CD4-positive, alpha-beta T cell treated with Interleukin-6 at 100 ng/mL for 8 hours (primary cell): ENCODE measurements around the gene RABGAP1L.
"Not testable (repeated sequence)": the region's sequence is repeated elsewhere in the genome, so short reads cannot be mapped to it uniquely, and the experiment has no call there.

ENCODE experiments used
- DNase-seq: peaks from one replicate; pipeline ENCODE4 v3.0.0-alpha.2; 2020; ENCODE audit warnings: mixed read lengths, low spot score

Gene RABGAP1L

GRCh38 chr1:174297351-174297750 lies 138.0 kb downstream of the RABGAP1L start:
- no peak for DNase-seq

- no peak for DNase-seq
Observed at GRCh38 chr1:174301295-174302077, 142.2 kb downstream of the RABGAP1L start.

- DNase-seq = no peak
Observed at GRCh38 chr1:174308604-174309003, 149.3 kb downstream of the RABGAP1L start.

- no peak for DNase-seq
Observed at GRCh38 chr1:174309490-174309889, 150.2 kb downstream of the RABGAP1L start.

- no peak for DNase-seq
Observed at GRCh38 chr1:174314433-174314832, 155.1 kb downstream of the RABGAP1L start.

GRCh38 chr1:174315239-174315638 lies 155.9 kb downstream of the RABGAP1L start:
- no peak for DNase-seq

- DNase-seq = not testable (repeated sequence)
Observed at GRCh38 chr1:174320897-174321296, 161.6 kb downstream of the RABGAP1L start.

GRCh38 chr1:174322202-174322862 lies 163.0 kb downstream of the RABGAP1L start:
- DNase-seq = no peak

- no peak for DNase-seq
Observed at GRCh38 chr1:174324493-174324892, 165.2 kb downstream of the RABGAP1L start.

GRCh38 chr1:174324939-174325338 lies 165.6 kb downstream of the RABGAP1L start:
- DNase-seq = no peak

- DNase-seq = no peak
Observed at GRCh38 chr1:174326278-174326677, 167.0 kb downstream of the RABGAP1L start.

- DNase-seq = no peak
Observed at GRCh38 chr1:174333437-174333836, 174.1 kb downstream of the RABGAP1L start.

- DNase-seq = no peak
Observed at GRCh38 chr1:174337000-174337681, 177.8 kb downstream of the RABGAP1L start.

- not testable (repeated sequence) for DNase-seq
Observed at GRCh38 chr1:174340404-174340803, 181.1 kb downstream of the RABGAP1L start.

GRCh38 chr1:174344162-174344561 lies 184.8 kb downstream of the RABGAP1L start:
- no peak for DNase-seq

GRCh38 chr1:174352117-174352516 lies 192.8 kb downstream of the RABGAP1L start:
- no peak for DNase-seq

- DNase-seq = no peak
Observed at GRCh38 chr1:174352883-174353608, 193.7 kb downstream of the RABGAP1L start.

- DNase-seq = no peak
Observed at GRCh38 chr1:174358344-174358743, 199.0 kb downstream of the RABGAP1L start.

- DNase-seq = no peak
Observed at GRCh38 chr1:174358786-174359453, 199.6 kb downstream of the RABGAP1L start.

- no peak for DNase-seq
Observed at GRCh38 chr1:174359454-174359805, 200.1 kb downstream of the RABGAP1L start.

- no peak for DNase-seq
Observed at GRCh38 chr1:174364996-174365736, 205.8 kb downstream of the RABGAP1L start.
